Measurements from ENCODE around the gene DKK2.

DNA sequence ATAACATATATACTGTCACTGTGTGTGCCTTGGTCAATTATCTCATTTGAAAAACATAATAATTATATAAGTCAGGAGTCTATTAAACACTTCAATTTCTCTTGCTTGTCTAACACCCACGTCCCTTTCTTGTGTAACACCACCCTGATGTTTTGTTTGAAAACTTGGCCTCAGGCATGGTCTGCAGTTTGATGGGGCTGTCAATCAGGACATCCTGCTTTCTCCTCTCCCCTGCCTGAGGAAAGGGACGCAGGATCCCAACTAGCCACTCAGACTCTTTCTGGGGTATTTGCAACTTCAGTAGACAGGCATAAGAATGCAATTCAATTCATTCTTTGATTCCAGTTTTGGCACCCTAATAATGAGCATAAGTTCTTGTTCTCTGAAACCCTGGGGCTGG lies 48.8 kb downstream of the DKK2 start:
- TF ChIP-seq, protein P1, sequence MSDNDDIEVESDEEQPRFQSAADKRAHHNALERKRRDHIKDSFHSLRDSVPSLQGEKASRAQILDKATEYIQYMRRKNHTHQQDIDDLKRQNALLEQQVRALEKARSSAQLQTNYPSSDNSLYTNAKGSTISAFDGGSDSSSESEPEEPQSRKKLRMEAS (IDR thresholded peaks at IDR 0.05; ENCODE audit: low read depth, low read length) = no peak
- no peak for TF ChIP-seq GABPA (IDR thresholded peaks at IDR 0.05; ENCODE audit: low read depth)
- no peak for TF ChIP-seq CBX5 (IDR thresholded peaks at IDR 0.05; ENCODE audit: low read depth)
- no peak for TF ChIP-seq EZH2 (IDR thresholded peaks at IDR 0.05; ENCODE audit: borderline replicate concordance, control insufficient read depth, low read depth, low read length)
- TF ChIP-seq, protein P2, sequence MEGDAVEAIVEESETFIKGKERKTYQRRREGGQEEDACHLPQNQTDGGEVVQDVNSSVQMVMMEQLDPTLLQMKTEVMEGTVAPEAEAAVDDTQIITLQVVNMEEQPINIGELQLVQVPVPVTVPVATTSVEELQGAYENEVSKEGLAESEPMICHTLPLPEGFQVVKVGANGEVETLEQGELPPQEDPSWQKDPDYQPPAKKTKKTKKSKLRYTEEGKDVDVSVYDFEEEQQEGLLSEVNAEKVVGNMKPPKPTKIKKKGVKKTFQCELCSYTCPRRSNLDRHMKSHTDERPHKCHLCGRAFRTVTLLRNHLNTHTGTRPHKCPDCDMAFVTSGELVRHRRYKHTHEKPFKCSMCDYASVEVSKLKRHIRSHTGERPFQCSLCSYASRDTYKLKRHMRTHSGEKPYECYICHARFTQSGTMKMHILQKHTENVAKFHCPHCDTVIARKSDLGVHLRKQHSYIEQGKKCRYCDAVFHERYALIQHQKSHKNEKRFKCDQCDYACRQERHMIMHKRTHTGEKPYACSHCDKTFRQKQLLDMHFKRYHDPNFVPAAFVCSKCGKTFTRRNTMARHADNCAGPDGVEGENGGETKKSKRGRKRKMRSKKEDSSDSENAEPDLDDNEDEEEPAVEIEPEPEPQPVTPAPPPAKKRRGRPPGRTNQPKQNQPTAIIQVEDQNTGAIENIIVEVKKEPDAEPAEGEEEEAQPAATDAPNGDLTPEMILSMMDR (IDR thresholded peaks at IDR 0.05 in 2 of 3, conservative IDR thresholded peaks at IDR 0.05 in 1 of 3; ENCODE audit: control insufficient read depth in 2 of 3, extremely low read depth in 1 of 3, insufficient read depth in 1 of 3, low read depth in 3 of 3, low read length in 3 of 3) = no peak
- TF ChIP-seq POLR2A (IDR thresholded peaks at IDR 0.05; ENCODE audit: low read depth, low read length) = no peak
- no peak for TF ChIP-seq TCF7 (IDR thresholded peaks at IDR 0.05; ENCODE audit: borderline replicate concordance)
- no peak for TF ChIP-seq SMARCA5 (IDR thresholded peaks at IDR 0.05)
- no peak for TF ChIP-seq NFIC (IDR thresholded peaks at IDR 0.05; ENCODE audit: low read depth, low read length)
- no peak for TF ChIP-seq POLR2AphosphoS5 (IDR thresholded peaks at IDR 0.05; ENCODE audit: low read length)
- TF ChIP-seq ZNF384 (IDR thresholded peaks at IDR 0.05; ENCODE audit: borderline replicate concordance, low read depth, low read length) = no peak
- no peak for TF ChIP-seq SMC3 (IDR thresholded peaks at IDR 0.05; ENCODE audit: borderline replicate concordance, low read length)
- no peak for TF ChIP-seq RCOR1 (conservative IDR thresholded peaks at IDR 0.05; ENCODE audit: low read depth, low read length)
- TF ChIP-seq MYC (IDR thresholded peaks at IDR 0.05; ENCODE audit: insufficient read depth, insufficient read length, insufficient replicate concordance, low read length, severe bottlenecking) = no peak

Data from GM12878 (cell line).